SK-N-SH treated with all-trans-retinoic acid at 6 μM for 48 hours (cell line): ENCODE measurements around the gene FIBIN.

ENCODE experiments used
- ESRRG ChIP-seq: fragments of 250-450 bp; sonication (Bioruptor Pico); IDR thresholded peaks from 2 replicates; pipeline ENCODE4 v1.6.1; 2021; ENCODE audit warnings: mild to moderate bottlenecking
- PATZ1 ChIP-seq: fragments of 250-450 bp; sonication (Bioruptor Pico); IDR thresholded peaks from 2 replicates; pipeline ENCODE4 v1.8.0; 2020; ENCODE audit warnings: mild to moderate bottlenecking, moderate library complexity, borderline replicate concordance
- RARB ChIP-seq: fragments of 250-450 bp; sonication (Bioruptor Pico); IDR thresholded peaks from 2 replicates; pipeline ENCODE4 v1.8.0; 2021; ENCODE audit warnings: mild to moderate bottlenecking, moderate library complexity
- TCF4 ChIP-seq: fragments of 250-450 bp; sonication (Bioruptor Pico); IDR thresholded peaks from 2 replicates; pipeline ENCODE4 v1.8.0; 2021; ENCODE audit warnings: mild to moderate bottlenecking, moderate library complexity, borderline replicate concordance
- TSHZ2 ChIP-seq: fragments of 250-450 bp; sonication (Bioruptor Pico); IDR thresholded peaks from 2 replicates; pipeline ENCODE4 v1.5.0; 2020; ENCODE audit warnings: mild to moderate bottlenecking, moderate library complexity
- ZNF565 ChIP-seq: fragments of 450-650 bp; formaldehyde crosslinking; conservative IDR thresholded peaks from 2 replicates; pipeline ENCODE4 v1.5.0; 2020; ENCODE audit warnings: low read depth, mild to moderate bottlenecking, moderate library complexity
- ZNF70 ChIP-seq: fragments of 450-650 bp; formaldehyde crosslinking; IDR thresholded peaks from 2 replicates; pipeline ENCODE4 v1.5.0; 2020; ENCODE audit warnings: mild to moderate bottlenecking, moderate library complexity
- ZNF8 ChIP-seq: fragments of 450-650 bp; formaldehyde crosslinking; IDR thresholded peaks from 2 replicates; pipeline ENCODE4 v1.5.0; 2020; ENCODE audit warnings: mild to moderate bottlenecking, moderate library complexity

- no peak for TF ChIP-seq ZNF8
- no peak for TF ChIP-seq TSHZ2 (CRISPR knock-in tag)
- no peak for TF ChIP-seq RARB (CRISPR knock-in tag)
- no peak for TF ChIP-seq PATZ1 (CRISPR knock-in tag)
- TF ChIP-seq ZNF70 (CRISPR knock-in tag) = no peak
- no peak for TF ChIP-seq ESRRG (CRISPR knock-in tag)
- TF ChIP-seq ZNF565 (CRISPR knock-in tag) = no peak
- no peak for TF ChIP-seq TCF4 (CRISPR knock-in tag)
Measured at GRCh38 chr11:26953770-26954392, 40.0 kb upstream of the FIBIN start.
